Dedifferentiated amniotic fluid mesenchymal stem cell (primary cell): ENCODE results near the gene SNED1.
"Not testable (repeated sequence)": the region's sequence is repeated elsewhere in the genome, so short reads cannot be mapped to it uniquely, and the experiment has no call there.

Experiments used
- DNase-seq: peaks from one replicate; pipeline ENCODE4 v3.0.0-alpha.2; 2016; ENCODE audit errors: extremely low spot score

SNED1 gene

DNA sequence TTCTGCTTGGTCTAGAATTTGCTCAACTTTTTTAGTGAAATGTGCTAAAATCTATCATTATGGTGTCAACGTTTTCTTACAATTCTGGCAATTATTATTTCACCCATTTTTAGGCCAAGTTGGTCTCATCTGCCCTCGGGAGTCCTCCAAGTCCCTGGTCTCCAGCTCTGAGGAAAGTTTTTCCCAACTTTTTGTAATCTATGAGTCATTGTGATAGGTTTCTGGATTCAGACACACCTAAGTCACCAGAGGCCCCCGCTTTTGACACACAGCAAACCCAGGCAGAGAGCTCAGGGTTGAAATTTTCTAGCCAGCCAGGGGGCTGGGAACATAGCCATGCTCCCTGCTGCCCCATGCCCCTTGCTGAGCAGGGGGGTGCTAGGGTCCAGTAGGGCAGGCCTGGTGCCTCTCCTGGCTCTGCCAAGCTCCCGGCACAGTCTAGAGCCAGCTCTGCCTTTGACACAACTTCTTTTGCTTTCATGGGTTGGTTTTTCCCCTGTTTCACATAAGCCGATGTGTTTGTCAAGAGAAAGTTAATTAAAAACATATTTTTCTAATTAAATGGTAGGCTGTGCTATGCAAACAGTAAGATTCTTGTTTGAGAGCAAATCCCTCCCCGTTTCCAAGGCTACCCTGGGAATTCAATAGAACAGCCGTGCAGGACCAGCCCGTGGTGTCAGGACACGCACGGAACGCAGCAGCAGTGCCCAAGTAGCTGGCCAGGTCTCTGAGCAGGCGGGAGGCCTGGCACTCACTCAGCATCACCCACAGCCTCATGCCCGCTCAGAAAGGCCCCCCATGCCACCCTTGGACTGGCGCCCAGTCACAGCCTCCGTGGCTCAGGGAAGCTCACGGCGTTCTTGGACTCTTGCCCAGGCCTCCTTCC is 25.5 kb upstream of the SNED1 start:
- peak; percentile 71 for DNase-seq

GRCh38 chr2:240974771-240975572 is 23.4 kb upstream of the SNED1 start:
- no peak for DNase-seq

DNA sequence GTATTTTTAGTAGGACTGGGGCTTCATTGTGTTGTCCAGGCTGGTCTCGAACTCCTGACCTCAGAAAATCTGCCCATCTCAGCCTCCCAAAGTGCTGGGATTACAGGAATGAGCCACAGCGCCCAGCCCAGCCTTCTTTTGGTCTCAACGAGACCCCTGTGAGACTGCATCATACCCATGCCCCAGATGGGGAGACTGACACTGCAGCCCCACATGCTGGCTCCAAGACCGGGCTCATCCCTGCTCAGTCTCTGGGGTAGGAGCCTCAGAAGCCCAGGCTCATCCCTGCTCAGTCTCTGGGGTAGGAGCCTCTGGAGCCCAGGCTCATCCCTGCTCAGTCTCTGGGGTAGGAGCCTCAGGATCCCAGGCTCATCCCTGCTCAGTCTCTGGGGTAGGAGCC is 22.5 kb upstream of the SNED1 start:
- DNase-seq, result not testable (repeated sequence)

GRCh38 chr2:240981280-240981679 is 17.1 kb upstream of the SNED1 start:
- DNase-seq, result peak; percentile 15

GRCh38 chr2:240981871-240982800 is 16.3 kb upstream of the SNED1 start:
- no peak for DNase-seq

DNA sequence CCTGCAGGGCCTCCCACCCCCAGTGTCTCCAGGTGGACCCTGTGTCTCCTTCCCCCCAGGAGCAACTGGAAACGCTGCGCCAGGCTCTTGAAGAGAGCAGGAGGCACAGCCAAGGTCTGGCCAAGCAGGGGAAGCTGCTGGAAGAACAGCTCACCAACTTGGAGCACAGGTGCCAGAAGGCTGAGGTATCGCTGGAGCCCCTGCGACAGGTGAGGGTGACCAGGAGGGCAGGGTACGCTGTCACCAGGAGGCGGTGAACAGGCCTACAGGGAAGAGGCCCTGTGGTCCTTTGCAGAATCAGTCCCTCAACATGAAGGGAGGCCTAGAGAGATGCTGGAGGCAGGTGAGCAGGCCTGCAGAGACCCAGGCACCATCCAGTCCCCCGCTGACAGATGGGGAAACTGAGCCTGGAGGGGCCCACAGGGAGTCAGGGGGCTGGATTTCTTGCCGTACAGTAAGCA is 15.6 kb upstream of the SNED1 start:
- DNase-seq, result no peak

- no peak for DNase-seq
Observed at GRCh38 chr2:240983361-240983995, 14.9 kb upstream of the SNED1 start.

- DNase-seq, result no peak
Observed at GRCh38 chr2:240983996-240984498, 14.4 kb upstream of the SNED1 start.

DNA sequence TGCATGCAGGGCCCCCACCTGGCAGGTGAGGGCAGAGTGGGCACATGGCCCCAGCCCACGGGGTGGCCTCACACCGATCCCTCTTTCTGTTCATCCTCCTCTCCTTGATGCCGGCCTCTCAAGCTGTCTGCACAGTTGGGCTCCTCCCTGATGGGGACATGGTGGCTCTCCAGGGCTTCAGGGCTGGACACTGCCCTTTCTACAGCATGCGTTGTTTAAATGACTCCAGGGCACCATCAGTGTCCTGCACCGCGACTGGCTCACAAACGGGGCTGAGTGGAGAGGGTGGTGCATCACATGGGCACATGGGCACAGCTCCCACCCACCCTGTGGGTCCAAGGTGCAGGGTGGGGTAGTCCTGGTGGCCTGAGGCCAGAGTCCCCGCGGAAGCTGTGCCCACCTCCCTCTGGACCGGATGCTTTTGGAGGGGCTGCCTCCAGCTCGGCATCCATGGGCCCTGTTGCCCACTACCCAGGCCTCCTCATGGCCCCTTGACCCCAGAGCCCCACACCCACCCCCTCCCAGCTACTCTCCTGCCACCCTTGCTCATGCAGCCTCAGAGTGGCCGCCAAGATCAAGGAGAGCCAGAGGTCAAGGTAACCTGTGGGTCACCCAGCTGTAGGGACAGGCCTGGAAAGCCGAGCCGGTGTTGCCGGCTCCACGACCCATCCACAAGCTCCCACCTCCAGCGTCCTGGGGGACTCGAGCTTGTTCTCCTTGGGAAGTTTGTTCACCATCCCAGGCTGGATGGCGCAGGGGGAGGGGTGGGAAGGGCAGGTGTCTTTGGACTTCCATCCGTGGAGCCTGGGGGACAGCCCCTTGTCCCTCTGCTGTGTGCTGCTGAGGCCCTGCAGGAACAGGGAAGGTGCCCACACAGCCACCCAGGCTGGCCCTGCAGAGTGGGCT is 12.3 kb upstream of the SNED1 start:
- no peak for DNase-seq

- peak; percentile 21 for DNase-seq
Observed at GRCh38 chr2:240986787-240987411, 11.5 kb upstream of the SNED1 start.

GRCh38 chr2:240987588-240987987 is 10.8 kb upstream of the SNED1 start:
- DNase-seq, result no peak

GRCh38 chr2:240988146-240988545 is 10.3 kb upstream of the SNED1 start:
- DNase-seq, result no peak

- DNase-seq, result no peak
Observed at GRCh38 chr2:240988571-240989271, 9.7 kb upstream of the SNED1 start.

DNA sequence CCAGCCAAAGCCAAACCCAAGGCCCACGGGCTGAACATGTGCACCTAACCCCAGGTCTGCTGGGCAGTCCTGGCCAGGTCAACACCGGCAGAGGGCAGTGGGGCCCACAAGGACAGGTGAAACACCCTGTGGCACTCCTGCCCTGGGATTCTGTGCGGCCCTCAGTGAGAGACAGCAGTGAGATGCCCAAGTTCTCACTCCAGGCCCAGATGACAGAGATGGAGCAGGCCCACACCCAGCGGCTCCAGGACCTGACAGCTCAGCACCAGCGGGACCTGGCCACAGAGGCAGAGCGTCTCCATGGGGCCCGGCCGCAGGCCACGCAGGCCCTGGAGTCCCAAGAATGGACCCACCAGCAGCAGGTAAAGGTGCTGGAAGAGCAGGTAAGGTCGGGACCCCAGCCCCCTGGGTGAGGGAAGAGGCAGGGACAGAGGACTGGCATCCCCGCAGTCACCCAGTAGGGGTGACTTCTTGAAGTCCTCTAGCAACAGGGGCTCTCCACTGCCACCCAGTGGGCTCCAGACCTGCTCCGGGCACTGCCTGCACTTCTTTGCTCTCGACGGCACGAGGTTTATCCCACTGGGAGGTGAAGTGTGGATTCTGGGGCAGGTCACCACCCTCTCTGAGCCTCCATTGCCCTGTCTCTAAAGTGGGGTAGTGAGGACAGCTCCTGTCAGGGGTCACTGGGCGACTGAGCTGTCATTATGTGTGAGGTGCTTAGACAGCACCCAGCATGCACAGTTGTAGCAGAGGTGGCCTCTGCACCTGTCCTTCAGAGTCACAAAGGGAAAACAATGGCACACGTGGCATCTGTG is 8.8 kb upstream of the SNED1 start:
- no peak for DNase-seq

DNA sequence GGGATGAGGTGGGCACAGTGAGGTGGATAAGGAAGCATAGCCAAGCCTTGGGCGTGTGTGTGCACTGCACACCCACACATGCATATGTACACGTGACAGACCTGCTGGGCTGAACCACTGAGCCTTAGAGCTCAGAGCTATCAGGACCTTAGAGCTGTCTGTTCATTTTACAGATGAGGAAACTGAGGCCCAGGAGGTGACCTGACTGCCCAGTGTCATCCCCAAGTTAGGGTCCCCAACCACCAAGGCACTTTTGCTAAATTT is 8.2 kb upstream of the SNED1 start:
- no peak for DNase-seq

GRCh38 chr2:240990726-240991377 is 7.6 kb upstream of the SNED1 start:
- DNase-seq, result no peak

- peak; percentile 72 for DNase-seq
Observed at GRCh38 chr2:240991378-240992263, 6.8 kb upstream of the SNED1 start.
